Duodenal mucosa (tissue), 2 donors: ENCODE results near the gene TRDMT1.

Source experiments
- H3K27ac ChIP-seq: one replicate; pipeline ENCODE4 v1.7.0; 2013; ENCODE audit warnings: low read depth, low read length
- H3K27me3 ChIP-seq, 2 donors: one replicate each; pipeline ENCODE4 v1.7.0; 2013; ENCODE audit warnings: low read length in 2 of 2, control low read depth in 1 of 2; ENCODE audit not compliant: insufficient read depth in 2 of 2, control insufficient read depth in 1 of 2
- H3K36me3 ChIP-seq, 2 donors: one replicate each; pipeline ENCODE4 v1.7.0; 2013; ENCODE audit warnings: low read length in 2 of 2, control low read depth in 1 of 2; ENCODE audit not compliant: insufficient read depth in 2 of 2, control insufficient read depth in 1 of 2
- H3K4me1 ChIP-seq, 2 donors: one replicate each; pipeline ENCODE4 v1.7.0; 2013; ENCODE audit warnings: low read length in 2 of 2, control low read depth in 1 of 2; ENCODE audit not compliant: insufficient read depth in 2 of 2, control insufficient read depth in 1 of 2
- H3K4me3 ChIP-seq, 2 donors: one replicate each; pipeline ENCODE4 v1.7.0; 2013; ENCODE audit warnings: low read length in 2 of 2, low read depth in 1 of 2
- H3K9ac ChIP-seq, 2 donors: one replicate each; pipeline ENCODE4 v1.7.0; 2013; ENCODE audit warnings: low read length in 2 of 2, low read depth in 1 of 2
- H3K9me3 ChIP-seq, 2 donors: one replicate each; pipeline ENCODE4 v1.7.0; 2013; ENCODE audit warnings: low read length in 2 of 2, control low read depth in 1 of 2; ENCODE audit not compliant: control insufficient read depth in 1 of 2

Gene TRDMT1

DNA sequence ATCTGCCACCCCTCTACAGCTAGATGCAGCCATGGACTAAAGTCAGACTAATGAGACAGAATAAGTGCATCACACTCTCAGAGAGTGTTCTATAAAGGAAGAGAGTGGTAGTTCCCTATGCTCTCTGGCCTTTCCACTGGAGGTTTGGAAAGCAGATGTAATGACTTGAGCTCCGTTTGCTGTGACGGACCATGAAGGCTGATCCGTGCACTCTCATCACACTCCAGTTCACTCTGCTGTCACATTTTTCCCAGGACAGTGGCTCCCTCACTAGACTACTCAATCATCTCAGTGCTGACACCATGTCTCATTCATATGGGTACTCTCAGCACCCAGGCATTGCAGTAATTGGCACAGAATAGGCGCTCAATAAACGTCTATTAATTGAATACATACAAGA, 20.4 kb downstream of the TRDMT1 start:
- Histone ChIP-seq H3K4me3 (no peak overlapping the region), H3K36me3 (no peaks in the 10 kb centered on the region), H3K9ac (no peak overlapping the region), H3K27me3 (no peaks in the 10 kb centered on the region), H3K9me3 (no peaks in the 10 kb centered on the region), H3K27ac (no peak overlapping the region), H3K4me1 (no peaks in the 10 kb centered on the region)

DNA sequence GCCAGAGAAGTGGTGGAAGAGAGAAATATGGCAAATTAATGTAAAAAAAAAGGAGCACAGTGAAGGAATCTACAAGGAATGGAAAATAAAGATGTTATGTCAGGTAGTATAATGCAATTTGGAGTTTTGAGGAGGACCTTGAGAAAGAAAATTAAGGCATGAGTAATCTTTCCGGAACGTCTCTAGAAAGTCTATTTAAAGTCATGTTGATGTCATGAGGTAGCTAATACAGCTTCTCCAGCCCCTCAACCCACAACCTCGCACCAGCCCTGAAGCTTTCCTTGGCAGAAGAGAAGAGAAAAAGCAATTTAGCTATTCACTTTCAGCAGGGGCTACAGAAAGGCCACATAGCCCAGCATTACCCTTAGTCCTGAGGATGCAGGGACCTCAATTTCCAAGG, 22.5 kb downstream of the TRDMT1 start:
- H3K36me3 ChIP-seq = no peaks in the 10 kb centered on the region
- H3K27ac ChIP-seq = no peak overlapping the region
- no peak overlapping the region for H3K9ac ChIP-seq
- no peaks in the 10 kb centered on the region for H3K9me3 ChIP-seq
- no peaks in the 10 kb centered on the region for H3K27me3 ChIP-seq
- no peak overlapping the region for H3K4me3 ChIP-seq
- H3K4me1 ChIP-seq = no peaks in the 10 kb centered on the region

DNA sequence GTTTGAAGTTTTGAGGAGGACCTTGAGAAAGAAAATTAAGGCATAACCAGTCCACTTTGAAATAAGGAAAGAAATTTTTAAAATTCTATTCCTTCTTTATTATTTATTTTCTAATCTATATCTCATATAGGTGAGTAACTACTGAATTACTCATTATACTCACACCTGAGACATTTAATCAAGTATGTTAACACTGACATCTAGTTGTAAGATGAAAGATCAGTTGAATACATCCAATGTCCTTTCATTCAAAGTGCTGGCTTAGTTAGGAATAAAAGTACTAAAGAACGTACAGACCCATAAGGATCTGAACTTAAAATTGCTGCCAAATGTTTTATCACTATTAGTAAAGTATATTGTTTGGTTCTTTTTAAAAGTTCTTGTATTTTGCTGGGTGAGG, 23.5 kb downstream of the TRDMT1 start:
- H3K36me3 ChIP-seq = no peaks in the 10 kb centered on the region
- no peak overlapping the region for H3K27ac ChIP-seq
- H3K4me1 ChIP-seq = no peaks in the 10 kb centered on the region
- no peak overlapping the region for H3K9ac ChIP-seq
- H3K9me3 ChIP-seq = no peaks in the 10 kb centered on the region
- H3K4me3 ChIP-seq = no peak overlapping the region
- no peaks in the 10 kb centered on the region for H3K27me3 ChIP-seq

DNA sequence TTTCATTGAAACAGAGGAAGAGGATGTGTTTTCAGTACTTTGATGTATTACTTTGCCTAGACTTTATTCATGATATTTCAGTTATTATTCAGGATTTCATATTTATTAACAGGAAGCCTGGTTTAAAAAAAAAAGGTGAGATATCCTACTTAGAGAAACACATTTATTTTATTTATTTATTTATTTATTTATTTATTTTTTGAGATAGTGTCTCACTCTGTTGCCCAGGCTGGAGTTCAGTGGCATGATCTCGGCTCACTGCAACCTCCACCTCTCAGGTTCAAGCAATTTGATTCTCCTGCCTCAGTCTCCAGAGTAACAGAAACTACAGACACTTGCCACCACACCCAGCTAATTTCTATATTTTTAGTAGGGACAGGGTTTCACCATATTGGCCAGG, 24.5 kb downstream of the TRDMT1 start:
- H3K9ac ChIP-seq = no peak overlapping the region
- H3K27me3 ChIP-seq = no peaks in the 10 kb centered on the region
- no peaks in the 10 kb centered on the region for H3K9me3 ChIP-seq
- no peak overlapping the region for H3K4me3 ChIP-seq
- no peak overlapping the region for H3K27ac ChIP-seq
- no peaks in the 10 kb centered on the region for H3K4me1 ChIP-seq
- H3K36me3 ChIP-seq = no peaks in the 10 kb centered on the region

DNA sequence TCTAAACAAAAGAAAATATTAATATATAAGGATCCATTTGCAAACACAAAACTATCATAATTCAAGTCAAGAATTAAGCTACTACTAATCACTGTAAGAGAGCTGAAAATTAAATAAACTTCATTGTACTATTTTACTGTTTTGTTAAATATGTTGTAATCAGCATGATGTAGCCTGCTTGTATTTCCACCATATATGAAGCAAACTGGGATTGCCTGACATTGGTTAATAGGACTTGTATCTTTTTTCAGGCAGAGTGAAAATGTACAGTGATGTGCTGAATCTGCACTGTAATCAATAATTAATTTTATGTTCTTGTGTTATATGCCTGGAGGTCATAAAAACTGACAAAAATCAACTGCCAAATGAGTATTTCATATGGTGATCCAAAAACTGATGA, 25.4 kb downstream of the TRDMT1 start:
- no peak overlapping the region for H3K4me3 ChIP-seq
- H3K9me3 ChIP-seq = no peaks in the 10 kb centered on the region
- H3K9ac ChIP-seq = no peak overlapping the region
- no peak overlapping the region for H3K27ac ChIP-seq
- no peaks in the 10 kb centered on the region for H3K36me3 ChIP-seq
- no peaks in the 10 kb centered on the region for H3K27me3 ChIP-seq
- H3K4me1 ChIP-seq = no peaks in the 10 kb centered on the region

DNA sequence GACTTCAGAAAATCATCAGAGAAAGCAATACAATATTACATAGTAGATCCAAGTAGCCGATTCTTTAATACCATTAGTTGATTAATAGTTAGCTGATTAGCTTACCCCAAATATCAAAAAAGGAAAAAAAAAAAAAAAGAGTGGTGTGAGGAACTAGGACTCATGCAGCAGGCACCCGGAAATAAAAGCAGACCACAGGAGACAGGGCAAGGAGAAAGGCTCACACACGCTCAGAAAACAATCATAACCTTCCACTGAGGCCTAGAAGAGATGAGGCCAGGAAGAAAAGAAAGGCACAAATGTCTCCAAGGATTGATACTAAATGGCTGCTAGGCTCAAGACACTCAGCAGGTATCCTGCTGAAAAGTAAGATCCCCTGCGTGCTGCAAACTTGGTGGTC, 25.9 kb downstream of the TRDMT1 start:
- Histone ChIP-seq H3K4me3 (no peak overlapping the region), H3K4me1 (no peaks in the 10 kb centered on the region), H3K9me3 (no peaks in the 10 kb centered on the region), H3K36me3 (no peaks in the 10 kb centered on the region), H3K27me3 (no peaks in the 10 kb centered on the region), H3K27ac (no peak overlapping the region), H3K9ac (no peak overlapping the region)

DNA sequence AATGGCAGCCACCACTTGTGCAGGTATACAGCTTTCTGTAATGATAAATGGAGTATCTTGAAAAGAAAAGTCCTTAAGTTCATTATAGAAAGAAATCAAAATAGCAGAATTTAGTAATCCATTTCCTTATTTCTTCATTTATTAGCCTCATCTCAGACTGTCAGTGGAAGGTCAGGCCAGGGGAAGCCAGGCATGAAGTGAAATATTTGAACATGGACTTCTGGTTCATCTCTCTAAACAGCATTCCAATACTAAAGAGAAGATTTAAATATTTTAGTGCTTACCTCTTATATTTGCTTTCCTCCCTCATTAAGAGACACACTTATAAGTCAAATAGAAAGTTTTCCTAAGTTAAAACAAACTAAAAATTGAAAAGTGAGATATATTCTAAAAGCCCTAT, 26.8 kb downstream of the TRDMT1 start:
- no peak overlapping the region for H3K4me3 ChIP-seq
- no peaks in the 10 kb centered on the region for H3K9me3 ChIP-seq
- H3K36me3 ChIP-seq = no peaks in the 10 kb centered on the region
- H3K9ac ChIP-seq = no peak overlapping the region
- no peaks in the 10 kb centered on the region for H3K4me1 ChIP-seq
- H3K27me3 ChIP-seq = no peaks in the 10 kb centered on the region
- H3K27ac ChIP-seq = no peak overlapping the region

DNA sequence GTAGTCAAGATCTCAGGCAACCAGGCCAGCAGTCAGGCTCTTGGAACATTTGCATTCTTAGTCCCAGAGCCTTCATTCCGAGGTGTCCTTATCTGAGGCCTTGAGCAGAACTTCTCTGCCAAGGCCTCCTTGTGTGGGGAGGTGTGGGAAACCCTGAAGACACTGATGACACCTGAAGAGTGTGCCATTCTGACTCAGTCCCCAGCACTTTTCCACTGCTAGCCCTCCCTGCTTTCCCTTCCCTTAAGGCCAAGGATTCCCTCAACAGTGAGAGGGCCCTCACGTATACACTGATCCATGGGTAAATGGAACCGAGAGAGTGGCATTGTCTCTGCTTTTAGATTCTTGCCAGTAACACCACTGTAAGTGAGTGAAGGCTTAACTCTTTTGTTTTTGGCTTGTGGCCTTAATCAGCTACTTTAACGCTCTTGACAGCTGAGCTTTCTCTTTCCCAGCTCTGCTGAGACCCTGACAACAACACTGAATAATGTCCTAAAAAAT, 30.3 kb downstream of the TRDMT1 start:
- H3K4me1 ChIP-seq = no peaks in the 10 kb centered on the region

DNA sequence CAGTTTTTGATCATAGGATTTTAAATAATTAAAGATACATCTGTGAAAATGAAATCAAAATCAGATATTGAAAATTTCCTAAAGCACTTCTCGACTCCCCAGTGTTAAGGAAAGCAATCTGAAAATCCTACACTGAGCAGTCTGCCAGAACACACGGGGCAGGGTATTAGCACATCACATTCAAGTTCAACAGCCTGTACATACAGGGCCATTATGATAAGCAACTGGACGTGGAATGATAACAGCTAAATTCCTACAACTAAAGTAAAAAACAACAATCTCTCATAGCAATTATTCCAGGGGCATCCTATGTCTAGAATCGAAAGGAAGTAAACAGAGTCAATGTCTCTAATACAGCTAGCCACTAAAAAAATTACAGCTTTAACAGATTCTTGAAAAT, 31.7 kb downstream of the TRDMT1 start:
- no peaks in the 10 kb centered on the region for H3K27me3 ChIP-seq

More for the DNA sequence above, 30.3 kb downstream of the TRDMT1 start:
- no peak overlapping the region for H3K4me3 ChIP-seq
- H3K9ac ChIP-seq = no peak overlapping the region
- H3K27ac ChIP-seq = no peak overlapping the region
- H3K9me3 ChIP-seq = no peaks in the 10 kb centered on the region
- no peaks in the 10 kb centered on the region for H3K36me3 ChIP-seq
- no peaks in the 10 kb centered on the region for H3K27me3 ChIP-seq

DNA sequence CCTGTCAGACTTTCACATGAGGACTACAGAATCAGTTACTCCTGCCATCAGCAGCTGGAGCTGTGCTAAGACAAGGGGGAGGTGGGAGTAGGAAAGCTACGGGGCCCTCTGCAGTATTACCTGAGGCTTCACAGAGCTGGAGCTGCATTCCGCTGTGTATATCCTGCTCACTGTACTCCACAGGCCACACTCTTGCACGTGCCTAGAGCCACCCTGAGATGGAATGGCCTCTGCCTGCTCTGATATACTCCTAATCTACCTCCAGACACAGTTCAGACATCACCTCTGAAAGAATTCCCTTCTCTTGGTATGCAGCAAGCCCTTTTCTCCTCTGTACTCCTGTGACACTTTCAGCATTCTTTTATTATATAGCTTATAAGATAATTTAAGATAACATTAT, 34.8 kb downstream of the TRDMT1 start:
- Histone ChIP-seq H3K9me3 (no peaks in the 10 kb centered on the region), H3K4me3 (no peak overlapping the region), H3K9ac (no peak overlapping the region), H3K36me3 (no peaks in the 10 kb centered on the region), H3K27ac (no peak overlapping the region), H3K27me3 (no peaks in the 10 kb centered on the region), H3K4me1 (no peaks in the 10 kb centered on the region)

More for the DNA sequence above, 31.7 kb downstream of the TRDMT1 start:
- Histone ChIP-seq H3K9me3 (no peaks in the 10 kb centered on the region), H3K4me3 (no peak overlapping the region), H3K36me3 (no peaks in the 10 kb centered on the region), H3K4me1 (no peaks in the 10 kb centered on the region), H3K27ac (no peak overlapping the region), H3K9ac (no peak overlapping the region)

DNA sequence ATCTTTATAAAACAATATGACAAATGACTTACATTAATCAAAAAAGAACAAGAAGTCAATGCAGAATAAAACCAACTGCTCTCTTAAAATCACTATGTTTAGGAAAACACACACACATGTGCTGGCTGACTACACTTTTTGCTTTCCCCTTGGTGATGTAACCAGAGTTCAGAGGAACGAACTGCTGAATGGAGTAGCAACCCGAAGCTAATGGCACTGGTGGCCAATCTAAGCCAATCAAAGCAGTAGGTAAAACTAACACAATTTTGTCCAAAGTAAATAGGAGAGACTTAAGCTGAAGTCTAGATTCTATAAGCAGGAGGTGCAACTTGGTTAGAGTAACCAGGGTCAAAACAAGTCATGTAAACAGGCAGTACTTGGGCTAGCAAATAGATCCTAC, 38.6 kb downstream of the TRDMT1 start:
- no peaks in the 10 kb centered on the region for H3K9me3 ChIP-seq
- no peak overlapping the region for H3K4me3 ChIP-seq
- H3K4me1 ChIP-seq = no peaks in the 10 kb centered on the region
- no peaks in the 10 kb centered on the region for H3K36me3 ChIP-seq
- no peak overlapping the region for H3K9ac ChIP-seq
- no peak overlapping the region for H3K27ac ChIP-seq
- no peaks in the 10 kb centered on the region for H3K27me3 ChIP-seq
